Gastroesophageal sphincter (tissue), 3 donors: ENCODE data around the gene SPECC1L.

Experiments used
- CTCF ChIP-seq, 4 experiments: fragments of 200-600 bp in 2 of 4; fragments of 450-650 bp in 2 of 4; sonication (generic) in 1 of 4; IDR thresholded peaks; one replicate each; pipeline ENCODE4 v1.5.1; 2017 to 2019; ENCODE audit warnings: antibody characterized with exemption in 4 of 4, mild to moderate bottlenecking in 2 of 4, moderate library complexity in 2 of 4
- EP300 ChIP-seq: sonication (generic); formaldehyde crosslinking; IDR thresholded peaks from one replicate; pipeline ENCODE4 v1.6.1; 2017; ENCODE audit warnings: antibody characterized with exemption, mild to moderate bottlenecking
- POLR2A ChIP-seq, 2 donors: fragments of 450-650 bp; IDR thresholded peaks; one replicate each; pipeline ENCODE4 v1.6.1; 2017; ENCODE audit warnings: antibody characterized with exemption in 2 of 2, mild to moderate bottlenecking in 2 of 2, moderate library complexity in 1 of 2
- POLR2AphosphoS5 ChIP-seq: sonication (generic); formaldehyde crosslinking; IDR thresholded peaks from one replicate; pipeline ENCODE4 v1.6.1; 2017; ENCODE audit warnings: antibody characterized with exemption

- no peak for TF ChIP-seq CTCF (IDR thresholded peaks at IDR 0.05)
- no peak for TF ChIP-seq POLR2A (IDR thresholded peaks at IDR 0.05)
- no peak for TF ChIP-seq EP300
- no peak for TF ChIP-seq POLR2AphosphoS5
Measured at GRCh38 chr22:24434471-24435322, 164.1 kb downstream of the SPECC1L start.
